ENCODE measurements around the gene CDCA7.
"Not testable (repeated sequence)": the region's sequence is repeated elsewhere in the genome, so short reads cannot be mapped to it uniquely, and the experiment has no call there.

Gene CDCA7

GRCh38 chr2:173404841-173405750, 50.4 kb downstream of the CDCA7 start:
- no peak for DNase-seq

GRCh38 chr2:173407176-173407575, 52.5 kb downstream of the CDCA7 start:
- DNase-seq = no peak

- no peak for DNase-seq
These were observed 53.0 kb downstream of the CDCA7 start for GRCh38 chr2:173407646-173408045.

GRCh38 chr2:173410579-173410978, 55.9 kb downstream of the CDCA7 start:
- DNase-seq = no peak

- no peak for DNase-seq
These were observed 58.0 kb downstream of the CDCA7 start for GRCh38 chr2:173412628-173413027.

GRCh38 chr2:173414823-173415322, 60.2 kb downstream of the CDCA7 start:
- DNase-seq = no peak

GRCh38 chr2:173415431-173416381, 61.0 kb downstream of the CDCA7 start:
- DNase-seq = peak; percentile 34

GRCh38 chr2:173416415-173417152, 61.9 kb downstream of the CDCA7 start:
- not testable (repeated sequence) for DNase-seq

GRCh38 chr2:173417341-173417740, 62.7 kb downstream of the CDCA7 start:
- no peak for DNase-seq

GRCh38 chr2:173417802-173418201, 63.1 kb downstream of the CDCA7 start:
- DNase-seq = no peak

Measured in left hindlimb (tissue), 1 donor.